ENCODE results near the gene SRC. TPM values are rescaled to one million over a fixed set of nuclear protein-coding genes. Genes with fewer than 3 reads are reported as not detected.
"Not testable (repeated sequence)": the region's sequence is repeated elsewhere in the genome, so short reads cannot be mapped to it uniquely, and the experiment has no call there.

The SRC gene
- total RNA-seq, 1 experiment from 2014 or later, result 42.3 TPM

- H3K36me3 ChIP-seq (ENCODE audit: control insufficient read depth in 1 of 2, insufficient read depth in 2 of 2, low read length in 2 of 2); POLR2A ChIA-PET; DNase-seq (ENCODE audit: low read depth, low spot score); H3K4me3 ChIP-seq (replicated peaks in 1 of 2; ENCODE audit: low read depth in 1 of 2, low read length in 2 of 2); BruUV-seq (replicated peaks); CTCF ChIA-PET; H3K79me2 ChIP-seq (ENCODE audit: insufficient read depth, low read length); RAD21 ChIA-PET (ENCODE audit: low non-redundant PET in 1 of 2, low total read pairs in 2 of 2, uncharacterized antibody in 2 of 2, unreplicated experiment in 2 of 2); ATAC-seq; H3K9ac ChIP-seq (ENCODE audit: low read length); H2AFZ ChIP-seq (ENCODE audit: low read depth, low read length, poor library complexity, severe bottlenecking); H3K27me3 ChIP-seq (ENCODE audit: insufficient read depth, low read length); H3K4me2 ChIP-seq (ENCODE audit: low read length); intact Hi-C loops (cut with micrococcal nuclease); H3K9me2 ChIP-seq (ENCODE audit: insufficient read depth); H4K20me1 ChIP-seq (ENCODE audit: insufficient read depth); H3K9me3 ChIP-seq (ENCODE audit: control insufficient read depth in 1 of 2, insufficient read depth in 1 of 2, low read depth in 1 of 2, low read length in 2 of 2); H3K27ac ChIP-seq (ENCODE audit: low read depth, low read length): not testable (repeated sequence)
- H3K4me1 ChIP-seq (ENCODE audit: control insufficient read depth in 1 of 2, insufficient read depth in 2 of 2, low read length in 2 of 2), result peaks cover 16 to 28% of the 10 kb centered on the region in 2 experiments; a peak in 3 of 4 replicates
These were observed 7.6 kb upstream of the SRC start for GRCh38 chr20:37338380-37338779.

GRCh38 chr20:37339208-37339607 lies 6.7 kb upstream of the SRC start:
- Histone ChIP-seq H3K27ac (ENCODE audit: low read depth, low read length) (no peak overlapping the region), H3K27me3 (ENCODE audit: insufficient read depth, low read length) (no peaks in the 10 kb centered on the region), H3K4me3 (replicated peaks in 1 of 2; ENCODE audit: low read depth in 1 of 2, low read length in 2 of 2) (no peak overlapping the region), H3K4me2 (ENCODE audit: low read length) (no peak overlapping the region), H4K20me1 (ENCODE audit: insufficient read depth) (no peaks in the 10 kb centered on the region), H3K79me2 (ENCODE audit: insufficient read depth, low read length) (no peaks in the 10 kb centered on the region), H2AFZ (ENCODE audit: low read depth, low read length, poor library complexity, severe bottlenecking) (no peak overlapping the region), H3K4me1 (ENCODE audit: control insufficient read depth in 1 of 2, insufficient read depth in 2 of 2, low read length in 2 of 2) (peaks cover 24 to 36% of the 10 kb centered on the region in 2 experiments; a peak in 3 of 4 replicates), H3K9ac (ENCODE audit: low read length) (no peak overlapping the region), H3K9me3 (ENCODE audit: control insufficient read depth in 1 of 2, insufficient read depth in 1 of 2, low read depth in 1 of 2, low read length in 2 of 2) (no peaks in the 10 kb centered on the region), H3K36me3 (ENCODE audit: control insufficient read depth in 1 of 2, insufficient read depth in 2 of 2, low read length in 2 of 2) (no peaks in the 10 kb centered on the region), H3K9me2 (ENCODE audit: insufficient read depth) (no peaks in the 10 kb centered on the region)
- DNase-seq (ENCODE audit: low read depth, low spot score) (no peak), ATAC-seq (no peak)
- POLR2A ChIA-PET, result no interaction called here
- intact Hi-C loops (cut with micrococcal nuclease), result no loop called here
- RAD21 ChIA-PET (ENCODE audit: low non-redundant PET in 1 of 2, low total read pairs in 2 of 2, uncharacterized antibody in 2 of 2, unreplicated experiment in 2 of 2), result no interaction called here
- no TSS peak for BruUV-seq (replicated peaks)
- CTCF ChIA-PET, result no interaction called here
- TF ChIP-seq FOSL1 (IDR thresholded peaks at IDR 0.05; ENCODE audit: low read depth) (no peak), ZBTB33 (IDR thresholded peaks at IDR 0.05; ENCODE audit: extremely low read depth, insufficient replicate concordance, low read length) (no peak), SP1 (IDR thresholded peaks at IDR 0.05; ENCODE audit: low read depth) (no peak), CEBPB (IDR thresholded peaks at IDR 0.05; ENCODE audit: low read depth) (no peak), CBX3 (IDR thresholded peaks at IDR 0.05; ENCODE audit: low read depth) (no peak), EZH2phosphoT487 (IDR thresholded peaks at IDR 0.05; ENCODE audit: borderline replicate concordance) (no peak), JUND (IDR thresholded peaks at IDR 0.05) (no peak), ZNF274 (IDR thresholded peaks at IDR 0.05; ENCODE audit: low read depth, low read length) (no peak), MAX (IDR thresholded peaks at IDR 0.05) (no peak), EZH2 (IDR thresholded peaks at IDR 0.05) (no peak), SRF (IDR thresholded peaks at IDR 0.05; ENCODE audit: low read depth) (no peak), RAD21 (IDR thresholded peaks at IDR 0.05; ENCODE audit: low read depth) (no peak), CTCF (IDR thresholded peaks at IDR 0.05 in 2 of 3, conservative IDR thresholded peaks at IDR 0.05 in 1 of 3; ENCODE audit: borderline replicate concordance in 1 of 3, insufficient read depth in 1 of 3, low read depth in 2 of 3, low read length in 2 of 3) (no peak), POLR2AphosphoS5 (IDR thresholded peaks at IDR 0.05; ENCODE audit: low read depth, low read length) (no peak), ZFX (IDR thresholded peaks at IDR 0.05) (no peak)

Measured in HCT116 (cell line).